HEK293T (cell line): ENCODE results near the gene TRPC1.

Experiments used
- ARNT ChIP-seq: fragments of 450-650 bp; IDR thresholded peaks from 2 replicates; pipeline ENCODE4 v1.6.1; 2017; ENCODE audit warnings: mild to moderate bottlenecking
- BHLHE40 ChIP-seq: fragments of 450-650 bp; IDR thresholded peaks from 2 replicates; pipeline ENCODE4 v1.6.1; 2016; ENCODE audit warnings: mild to moderate bottlenecking, moderate library complexity, borderline replicate concordance
- CTBP1 ChIP-seq: fragments of 450-650 bp; IDR thresholded peaks from 2 replicates; pipeline ENCODE4 v1.6.1; 2016; ENCODE audit warnings: borderline replicate concordance
- ELF4 ChIP-seq: fragments of 450-650 bp; IDR thresholded peaks from 2 replicates; pipeline ENCODE4 v1.6.1; 2017; ENCODE audit warnings: antibody characterized with exemption
- FOXK2 ChIP-seq: fragments of 450-650 bp; IDR thresholded peaks from 2 replicates; pipeline ENCODE4 v1.6.1; 2016; ENCODE audit warnings: mild to moderate bottlenecking
- HDGF ChIP-seq: fragments of 450-650 bp; IDR thresholded peaks from 2 replicates; pipeline ENCODE4 v1.6.1; 2017; ENCODE audit warnings: antibody characterized with exemption, borderline replicate concordance
- L3MBTL2 ChIP-seq: fragments of 450-650 bp; conservative IDR thresholded peaks from 2 replicates; pipeline ENCODE4 v1.6.1; 2016; ENCODE audit warnings: mild to moderate bottlenecking
- NFRKB ChIP-seq: fragments of 450-650 bp; IDR thresholded peaks from 2 replicates; pipeline ENCODE4 v1.6.1; 2016; ENCODE audit warnings: mild to moderate bottlenecking, moderate library complexity
- PKNOX1 ChIP-seq: fragments of 450-650 bp; IDR thresholded peaks from 2 replicates; pipeline ENCODE4 v1.6.1; 2016
- SP1 ChIP-seq: fragments of 450-650 bp; IDR thresholded peaks from 2 replicates; pipeline ENCODE4 v1.6.1; 2017
- SUZ12 ChIP-seq: fragments of 450-650 bp; IDR thresholded peaks from 2 replicates; pipeline ENCODE4 v1.6.1; 2016; ENCODE audit warnings: mild to moderate bottlenecking
- TARDBP ChIP-seq: fragments of 450-650 bp; IDR thresholded peaks from 2 replicates; pipeline ENCODE4 v1.6.1; 2016
- ZNF384 ChIP-seq: fragments of 450-650 bp; IDR thresholded peaks from 2 replicates; pipeline ENCODE4 v1.6.1; 2016

DNA sequence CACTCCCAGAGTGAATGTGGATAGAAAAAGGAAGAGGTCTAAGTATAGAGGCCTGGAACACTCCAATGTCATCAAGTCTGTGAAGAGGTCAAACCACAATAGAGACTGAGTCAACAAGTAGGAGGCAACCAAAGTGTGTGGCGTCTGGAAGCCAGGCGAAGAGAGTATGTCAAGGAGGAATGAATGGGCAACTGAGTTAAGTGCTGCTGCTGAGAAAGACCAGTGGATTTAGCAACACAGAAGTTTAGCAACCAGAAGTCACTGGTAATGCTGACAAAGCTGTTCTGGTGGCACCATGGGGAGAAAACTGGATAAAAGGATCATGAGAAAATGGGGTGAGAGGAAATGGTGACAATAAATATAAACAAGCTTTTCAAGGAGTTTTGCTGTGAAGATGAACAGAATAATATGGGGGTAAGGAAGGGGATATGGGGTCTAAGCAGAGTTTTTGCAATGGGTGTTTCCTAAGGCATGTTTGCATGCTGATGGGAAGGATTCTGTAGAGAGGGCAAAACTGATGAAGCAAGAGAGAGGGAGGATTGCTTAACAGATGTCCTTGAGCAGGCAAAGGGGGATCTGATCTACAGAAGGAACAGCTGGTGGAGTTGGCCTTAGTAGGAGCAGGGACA, 126.7 kb downstream of the TRPC1 start:
- TF ChIP-seq NFRKB (no peak), TARDBP (no peak), BHLHE40 (no peak), ELF4 (no peak), L3MBTL2 (no peak), SP1 (no peak), PKNOX1 (no peak), SUZ12 (no peak), ARNT (no peak), HDGF (no peak), CTBP1 (no peak), ZNF384 (no peak), FOXK2 (no peak)
